Forelimb muscle (tissue), 1 donor: ENCODE results near the gene KIF3C. TPM values are rescaled to one million over a fixed set of nuclear protein-coding genes. Genes with fewer than 3 reads are reported as not detected.
"Not testable (repeated sequence)": the region's sequence is repeated elsewhere in the genome, so short reads cannot be mapped to it uniquely, and the experiment has no call there.

Source experiments
- DNase-seq: peaks from one replicate; pipeline ENCODE4 v3.0.0-alpha.2; 2013; ENCODE audit warnings: low read depth
- polyA plus RNA-seq: library from polyadenylated mRNA; unstranded; fragments of 120-200 nt; gene quantifications from one replicate; pipeline ENCODE4 v1.2.1, GENCODE V29; 2013; ENCODE audit not compliant: insufficient read length

The KIF3C gene
- polyA plus RNA-seq, 1 donor, result 8.3 TPM

DNA sequence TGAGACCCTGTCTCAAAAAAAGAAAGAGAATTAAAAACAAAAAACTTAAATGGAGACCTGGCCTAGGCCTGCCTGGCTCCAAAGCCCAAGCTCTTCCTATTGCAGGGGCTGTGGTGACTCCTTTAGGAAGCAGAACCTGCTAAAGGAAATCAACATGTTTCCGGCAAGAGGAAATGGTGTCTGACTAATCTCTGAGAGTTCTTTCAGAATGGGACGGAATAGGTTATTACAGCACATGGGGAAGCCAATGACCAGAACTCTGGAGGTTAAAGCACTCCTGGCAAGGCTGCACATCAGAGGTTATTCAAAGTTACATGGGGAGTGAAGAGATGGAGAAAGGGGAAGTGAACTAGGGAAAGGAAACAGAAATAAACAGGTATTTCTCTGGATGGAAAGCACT is 21.4 kb downstream of the KIF3C start:
- no peak for DNase-seq

DNA sequence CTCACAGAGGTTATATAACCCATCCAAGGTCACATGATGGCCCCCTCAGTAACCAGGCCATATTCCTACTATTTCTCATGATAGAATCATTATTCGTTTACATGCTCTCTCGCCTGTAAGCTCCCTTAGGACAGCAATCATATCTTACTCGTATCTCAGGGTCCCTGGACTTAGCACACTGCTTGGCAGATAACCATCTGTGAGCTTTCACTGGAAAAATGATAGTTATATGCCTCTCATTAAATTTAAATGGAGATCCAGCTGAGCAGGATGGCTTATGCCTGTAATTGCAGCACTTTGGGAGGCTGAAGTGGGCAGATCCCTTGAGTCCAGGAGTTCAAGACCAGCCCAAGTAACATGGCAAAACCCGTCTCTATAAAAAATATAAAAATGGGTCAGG is 21.9 kb downstream of the KIF3C start:
- DNase-seq, result no peak

DNA sequence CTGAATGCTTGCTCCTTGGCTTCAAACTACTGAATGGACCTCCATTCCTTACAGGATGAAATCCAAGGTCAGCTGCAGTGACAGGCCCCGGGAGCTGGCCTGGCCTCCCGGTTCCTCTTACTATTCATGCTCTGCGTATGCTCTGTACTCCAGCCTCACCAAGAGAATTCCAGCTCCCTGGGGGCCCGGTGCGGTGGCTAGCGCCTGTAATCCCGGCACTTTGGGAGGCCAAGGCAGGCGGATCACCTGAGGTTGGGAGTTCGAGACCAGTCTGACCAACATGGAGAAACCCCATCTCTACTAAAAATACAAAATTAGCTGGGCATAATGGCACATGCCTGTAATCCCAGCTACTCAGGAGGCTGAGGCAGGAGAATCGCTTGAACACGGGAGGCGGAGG is 23.7 kb downstream of the KIF3C start:
- not testable (repeated sequence) for DNase-seq

DNA sequence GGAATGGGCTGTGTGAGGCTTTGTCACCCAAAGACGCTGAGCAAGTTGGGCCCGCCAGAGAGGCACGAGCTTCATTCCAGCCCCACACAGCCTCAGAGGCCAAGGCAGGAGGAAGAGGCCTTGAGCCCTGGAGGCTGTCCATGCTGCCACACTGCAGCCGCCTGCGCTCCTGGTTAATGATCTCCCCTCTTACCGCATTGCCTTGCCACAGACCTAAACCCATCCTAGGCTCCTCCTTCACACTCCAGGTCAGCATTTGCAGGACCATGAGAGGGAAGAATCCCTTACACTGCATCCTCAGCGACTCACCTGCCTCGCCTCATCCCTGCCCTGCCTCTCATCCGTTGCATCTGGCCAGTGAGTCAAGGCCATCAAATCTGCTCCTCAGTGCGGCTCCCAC is 24.6 kb downstream of the KIF3C start:
- no peak for DNase-seq

DNA sequence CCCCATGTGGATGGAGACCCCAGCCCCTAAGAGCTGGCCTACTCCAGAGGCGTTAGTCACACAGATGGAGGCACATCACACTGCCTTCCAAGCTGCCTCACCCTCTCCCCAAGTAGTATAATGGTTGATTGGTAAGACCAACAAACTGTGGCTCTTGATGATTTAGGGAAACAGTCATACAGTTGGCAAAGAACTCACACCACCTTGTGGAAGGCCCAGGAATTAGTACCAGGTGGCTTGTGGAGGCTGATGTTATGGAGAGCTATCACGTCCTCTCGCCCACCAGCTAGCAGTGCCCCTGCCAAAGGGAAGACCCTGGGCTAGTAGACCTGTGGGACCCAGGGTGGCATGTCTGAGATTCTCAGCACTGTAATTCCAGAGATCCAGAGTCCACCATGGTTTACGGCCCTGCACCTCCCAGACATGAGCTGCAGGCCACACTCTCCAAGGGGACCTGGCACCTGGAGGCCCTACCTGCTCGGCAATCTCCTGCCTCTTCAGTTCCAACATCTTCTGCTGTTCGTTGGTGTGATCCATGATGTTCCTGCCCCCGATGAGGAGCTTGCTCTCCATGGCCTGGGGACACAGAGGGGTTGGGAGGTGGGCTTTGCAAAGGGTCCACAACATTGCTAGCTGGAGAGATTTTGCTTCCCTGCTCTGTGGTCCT is 26.3 kb downstream of the KIF3C start:
- DNase-seq, result no peak

DNA sequence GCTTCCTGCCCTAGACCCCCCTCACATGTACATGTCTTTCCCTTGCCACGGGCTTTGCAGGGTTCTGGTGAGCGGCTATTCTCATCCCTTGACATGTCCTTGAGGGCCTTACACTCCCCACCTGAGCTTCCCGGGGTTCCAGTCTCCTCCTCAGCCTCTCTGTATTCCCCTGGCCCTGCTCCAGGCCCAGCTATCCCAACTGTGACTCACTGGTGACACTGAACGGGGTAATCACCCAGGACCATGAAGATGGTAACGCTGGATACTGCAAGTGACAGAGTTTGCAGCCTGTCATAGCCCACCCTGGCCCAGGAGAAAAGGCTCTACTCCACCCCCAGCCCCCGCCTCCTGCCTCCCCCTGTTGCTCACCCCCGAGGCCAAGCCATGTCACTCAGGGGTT is 27.3 kb downstream of the KIF3C start:
- DNase-seq, result no peak

DNA sequence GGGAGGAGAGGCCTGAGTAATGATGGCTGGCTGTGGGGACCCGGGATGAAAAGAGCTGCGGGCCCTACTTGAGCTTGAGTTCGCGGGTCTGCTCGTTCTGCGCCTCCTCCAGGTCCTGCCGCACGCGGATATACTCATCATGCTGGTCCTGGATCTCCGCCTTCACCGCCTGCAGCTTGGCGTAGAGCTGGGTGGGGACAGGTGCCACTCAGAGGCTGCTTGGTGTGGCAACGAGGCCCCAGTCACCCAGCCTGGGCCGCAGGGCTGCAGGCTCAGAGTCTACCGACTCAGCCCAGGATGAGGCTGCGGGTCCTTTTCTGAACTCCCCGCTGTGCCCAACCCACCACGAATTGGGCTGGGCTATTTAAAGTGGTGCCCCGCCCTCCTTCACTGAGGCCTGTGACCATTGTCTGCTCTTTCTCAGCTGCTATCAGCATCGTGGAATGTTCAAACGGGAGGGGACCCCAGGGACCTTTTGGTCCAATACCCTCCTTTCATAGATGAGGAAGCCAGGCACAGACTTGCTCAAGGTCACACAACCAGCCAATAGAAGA is 28.0 kb downstream of the KIF3C start:
- no peak for DNase-seq

DNA sequence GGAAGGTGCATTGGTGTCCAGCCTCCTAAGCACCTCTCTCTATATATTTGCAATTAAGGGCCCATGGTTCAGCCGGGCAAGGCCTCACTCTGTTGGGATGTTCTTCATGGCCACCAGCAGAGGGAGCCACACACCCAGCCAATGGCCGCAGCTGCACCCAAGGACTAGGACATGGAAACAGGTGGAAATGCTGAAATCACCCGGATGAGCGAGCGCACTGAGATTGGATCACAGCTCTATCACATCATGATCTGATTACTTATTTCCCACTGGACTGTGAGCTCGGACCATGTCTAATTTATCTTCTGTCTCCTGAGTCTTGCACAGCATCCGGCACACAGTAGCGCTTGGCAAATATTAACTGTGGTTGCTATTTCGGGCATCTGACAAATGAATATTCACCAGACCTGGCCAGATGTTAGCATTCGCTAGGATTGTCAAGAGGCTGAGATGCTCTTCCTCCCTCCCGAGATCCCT is 31.2 kb downstream of the KIF3C start:
- DNase-seq, result peak; percentile 36

DNA sequence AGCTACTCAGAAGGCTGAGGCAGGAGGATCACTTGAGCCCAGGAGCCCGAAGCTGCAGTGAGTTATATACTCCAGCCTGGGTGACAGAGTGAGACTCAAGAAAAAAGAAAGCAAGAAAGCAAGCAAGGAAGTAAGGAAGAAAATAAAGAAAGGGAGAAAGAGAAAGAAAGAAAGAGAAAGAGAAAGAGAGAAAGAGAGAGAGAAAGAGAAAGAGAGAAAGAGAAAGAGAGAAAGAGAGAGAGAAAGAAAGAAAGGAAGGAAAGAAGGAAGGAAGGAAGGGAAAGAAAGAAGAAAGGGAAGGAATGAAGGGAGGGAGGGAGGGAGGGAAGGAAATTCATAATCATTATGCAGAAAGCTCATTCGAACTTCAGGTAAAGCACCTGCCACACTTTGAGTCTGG is 33.9 kb downstream of the KIF3C start:
- DNase-seq, result no peak

DNA sequence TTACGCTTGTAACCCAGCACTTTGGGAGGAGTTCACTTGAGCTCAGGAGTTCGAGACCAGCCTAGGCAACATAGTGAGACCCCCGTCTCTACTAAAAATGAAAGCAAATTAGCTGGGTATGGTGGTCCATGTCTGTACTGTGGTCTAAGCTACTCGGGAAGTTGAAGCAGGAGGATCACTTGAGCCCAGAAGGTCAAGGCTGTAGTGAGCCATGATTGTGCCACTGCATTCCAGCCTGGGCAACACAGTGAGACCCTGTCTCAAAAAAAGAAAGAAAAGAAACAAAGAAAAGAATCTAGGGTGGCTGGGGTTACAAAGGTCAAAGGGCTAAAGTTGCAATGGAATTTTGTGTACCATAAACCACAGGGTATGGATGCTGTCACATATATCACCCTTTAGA is 41.3 kb downstream of the KIF3C start:
- no peak for DNase-seq

DNA sequence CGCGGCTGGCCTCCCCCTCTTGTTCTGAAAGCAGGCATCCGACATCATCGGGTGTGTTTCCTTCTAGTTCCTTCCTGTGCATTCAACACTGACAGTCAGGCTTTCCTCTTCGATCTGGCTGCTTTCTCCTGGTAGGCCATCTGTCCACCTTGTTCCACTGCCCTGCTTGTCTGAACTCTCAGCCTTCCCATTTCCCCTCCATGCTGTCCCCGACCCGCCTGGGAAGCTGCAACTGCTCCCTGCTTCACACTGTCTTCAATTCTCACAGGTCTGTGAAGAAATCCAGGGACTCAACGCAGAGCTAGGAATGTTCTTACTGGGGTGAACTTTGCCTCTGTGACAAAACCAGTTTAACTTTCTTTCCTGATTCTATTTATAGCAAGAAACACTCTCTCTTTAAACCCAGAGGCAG is 43.0 kb downstream of the KIF3C start:
- no peak for DNase-seq

DNA sequence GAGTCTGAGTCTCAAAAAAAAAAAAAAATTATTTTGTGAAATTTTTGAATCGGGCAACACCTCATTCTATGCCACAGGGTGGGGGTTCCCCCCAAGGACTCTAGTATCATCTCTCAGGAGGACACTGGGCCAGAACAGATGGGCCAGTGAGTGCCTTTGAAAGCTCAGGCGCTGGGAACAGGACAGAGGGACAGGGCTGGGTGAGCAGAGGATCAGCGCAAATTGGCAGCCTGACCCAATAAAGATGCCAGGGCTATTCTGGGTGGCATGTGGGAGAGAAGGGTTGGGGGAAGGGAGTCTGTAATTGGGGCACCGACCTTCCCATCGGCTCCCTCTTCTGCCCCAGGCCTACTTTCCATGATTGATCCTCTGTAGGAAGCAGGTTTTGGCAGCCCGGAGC is 44.0 kb downstream of the KIF3C start:
- no peak for DNase-seq

DNA sequence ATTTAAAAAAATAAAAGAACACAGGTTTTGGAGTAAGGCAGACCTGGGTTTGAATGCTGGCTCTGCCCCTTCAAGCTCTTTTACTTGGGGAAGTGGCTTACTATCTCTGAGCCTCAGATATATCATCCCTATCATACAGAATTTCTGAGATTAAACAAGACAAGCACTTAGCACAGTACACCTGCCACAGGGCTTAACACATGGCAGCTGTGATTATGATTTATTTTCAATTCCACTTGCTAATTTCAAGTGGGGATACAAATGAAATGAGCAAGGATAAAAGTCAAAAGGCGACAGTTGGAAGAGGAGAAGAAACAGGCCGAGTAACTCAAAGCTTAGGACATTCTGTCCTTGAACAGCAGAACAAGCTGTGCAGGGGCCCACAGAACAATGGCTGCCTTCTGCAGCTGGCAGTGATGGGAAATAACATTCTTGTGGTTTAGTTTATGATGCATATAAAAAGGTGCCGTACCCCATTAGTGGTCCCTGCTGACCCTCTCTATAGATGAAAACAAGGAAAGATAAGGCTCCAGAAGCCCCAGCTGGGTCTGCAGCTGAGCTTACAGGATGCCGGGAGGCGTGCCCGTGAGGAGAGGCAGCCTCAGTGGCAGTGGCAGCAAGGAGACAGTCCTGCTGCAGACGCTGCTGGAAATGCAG is 45.3 kb downstream of the KIF3C start:
- DNase-seq, result no peak

DNA sequence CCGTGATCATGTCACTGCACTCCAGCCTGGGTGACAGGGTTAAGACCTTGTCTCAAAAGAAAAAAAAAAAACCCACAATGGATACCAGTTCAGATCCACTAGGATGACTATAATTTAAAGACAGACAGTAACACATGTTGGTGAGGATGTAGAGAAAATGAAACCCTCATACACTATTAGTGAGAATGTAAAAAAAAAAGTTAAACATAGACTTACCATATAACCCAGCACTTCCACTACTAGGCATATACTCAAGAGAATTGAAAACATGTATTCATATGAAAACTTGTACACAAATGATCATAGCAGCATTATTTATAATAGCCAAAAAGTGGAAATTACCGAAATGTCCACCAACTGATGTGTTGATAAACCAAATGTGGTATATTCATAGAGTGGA is 48.7 kb downstream of the KIF3C start:
- DNase-seq, result no peak

DNA sequence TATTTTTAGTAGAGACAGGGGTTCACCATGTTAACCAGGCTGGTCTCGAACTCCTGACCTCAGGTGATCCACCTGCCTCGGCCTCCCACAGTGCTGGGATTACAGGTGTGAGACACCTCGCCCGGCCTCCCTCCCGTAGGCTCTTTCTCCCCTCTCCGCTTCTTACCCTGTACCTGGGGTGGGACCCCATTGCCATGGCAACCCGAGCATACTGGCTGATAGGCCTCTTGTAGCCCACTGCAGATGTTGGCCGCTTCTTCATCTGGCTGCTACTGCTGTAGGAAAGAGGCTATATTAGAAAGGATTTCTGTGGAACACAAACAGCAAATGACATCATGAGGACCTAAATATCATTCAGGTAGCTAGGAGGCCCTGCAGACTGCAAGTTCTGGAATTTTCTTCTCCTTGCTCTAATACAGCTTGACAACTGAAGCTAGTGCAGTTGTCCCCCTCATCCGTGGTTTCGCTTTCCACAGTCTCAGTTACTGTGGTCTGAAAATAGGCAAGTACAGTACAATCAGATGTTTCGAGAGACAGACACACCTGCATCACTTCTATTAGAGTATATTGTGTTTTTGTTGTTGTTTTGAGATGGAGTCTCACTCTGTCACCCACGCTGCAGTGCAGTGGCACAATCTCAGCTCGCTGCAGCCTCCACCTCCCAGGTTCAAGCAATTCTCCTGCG is 52.4 kb downstream of the KIF3C start:
- no peak for DNase-seq

DNA sequence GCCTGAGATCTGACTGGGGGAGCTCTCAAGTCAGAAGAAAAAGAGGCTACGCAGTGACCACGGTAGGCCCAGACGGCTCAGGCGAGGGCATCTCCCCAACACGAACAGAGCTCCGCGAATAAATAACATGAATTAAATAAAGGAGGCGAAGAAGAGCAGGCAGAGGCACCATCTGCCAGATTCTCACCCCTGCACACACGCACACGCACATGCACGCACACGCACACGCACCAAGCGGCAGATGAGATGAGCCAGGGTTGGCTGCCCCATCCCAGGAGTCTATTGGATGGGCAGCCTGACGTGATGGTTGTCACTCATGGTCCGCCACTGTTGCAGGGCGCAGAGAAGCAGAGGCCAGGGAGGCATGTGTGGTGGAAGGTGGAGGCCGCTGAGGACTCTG is 53.6 kb downstream of the KIF3C start:
- no peak for DNase-seq

DNA sequence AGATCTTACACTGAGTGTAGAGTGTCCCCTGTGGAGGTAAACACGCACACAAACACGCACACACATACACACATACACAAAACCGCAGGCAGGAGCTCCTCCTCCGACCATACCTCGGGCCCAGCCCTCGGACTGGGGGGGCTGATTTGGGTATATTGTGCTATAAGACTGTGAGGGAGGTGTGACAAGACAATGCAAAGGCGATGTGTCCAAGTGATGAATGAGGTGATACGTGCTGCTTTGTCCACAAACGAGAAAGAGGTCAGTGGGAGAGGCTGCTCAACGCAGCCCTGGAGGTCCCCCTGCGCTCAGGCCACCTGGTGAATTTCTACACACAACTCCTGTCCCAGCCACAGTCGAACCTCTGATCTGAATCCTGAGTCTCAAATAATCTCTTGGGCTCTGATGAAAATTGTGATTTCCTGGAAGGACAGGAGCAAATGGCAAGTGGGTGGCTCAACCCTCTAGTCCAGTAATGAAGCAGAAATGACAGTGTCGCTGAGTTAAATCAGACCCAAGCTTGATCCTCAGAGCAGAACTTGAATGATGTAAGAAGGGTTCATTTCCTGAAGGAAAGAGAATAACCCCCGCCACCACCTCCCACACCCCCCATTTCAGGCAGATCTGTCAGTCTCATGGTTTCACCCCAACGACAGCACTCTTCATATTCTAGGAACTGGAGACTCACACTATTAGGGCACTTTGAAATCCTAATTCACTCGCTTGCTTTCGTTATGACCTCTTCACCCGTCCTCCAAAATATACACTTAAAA is 55.1 kb downstream of the KIF3C start:
- no peak for DNase-seq

DNA sequence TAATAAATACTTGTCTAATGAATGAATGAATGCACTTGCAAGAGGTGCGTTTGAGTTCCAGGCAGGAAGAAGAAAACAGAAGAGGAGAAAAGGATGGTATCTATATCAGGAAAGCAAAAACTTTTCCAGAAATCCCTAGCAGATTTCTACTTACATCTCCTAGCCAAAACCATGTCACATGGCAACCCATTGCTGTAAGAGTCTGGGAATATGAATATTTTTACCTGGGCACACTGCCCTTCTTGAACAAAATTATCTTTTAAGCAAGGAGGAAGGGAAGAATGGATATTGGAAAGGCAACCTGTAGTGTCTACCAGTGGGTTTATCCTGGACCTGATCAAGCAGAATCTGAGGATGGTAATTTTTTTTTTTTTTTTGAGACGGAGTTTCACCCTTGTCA is 59.8 kb downstream of the KIF3C start:
- no peak for DNase-seq

DNA sequence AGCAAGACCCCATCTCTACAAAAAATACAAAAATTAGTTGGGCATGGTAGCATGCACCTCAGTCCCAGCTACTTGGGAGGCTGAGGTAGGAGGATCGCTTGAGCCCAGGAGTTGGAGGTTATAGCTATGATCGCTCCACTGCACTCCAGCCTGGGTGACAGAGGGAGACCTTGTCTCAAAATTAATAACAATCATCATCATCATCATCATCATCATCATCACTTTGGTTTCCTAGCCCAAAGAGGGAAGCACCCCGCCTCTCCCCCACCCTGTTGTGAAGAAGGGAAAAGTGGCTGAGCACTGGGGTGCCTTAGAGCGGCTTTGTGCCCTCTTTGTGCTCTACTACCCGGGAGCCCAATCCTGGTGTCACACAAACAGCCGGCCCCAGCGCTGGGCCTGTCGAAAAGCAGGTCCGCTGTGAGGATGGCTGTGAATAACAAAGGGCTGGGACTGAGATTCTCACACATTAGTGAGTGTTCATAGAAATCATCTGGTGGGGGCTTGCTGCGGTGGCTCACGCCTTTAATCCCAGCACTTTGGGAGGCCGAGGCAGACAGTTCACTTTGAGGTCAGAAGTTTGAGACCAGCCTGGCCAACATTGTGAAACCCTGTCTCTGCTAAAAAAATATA is 61.4 kb downstream of the KIF3C start:
- no peak for DNase-seq

DNA sequence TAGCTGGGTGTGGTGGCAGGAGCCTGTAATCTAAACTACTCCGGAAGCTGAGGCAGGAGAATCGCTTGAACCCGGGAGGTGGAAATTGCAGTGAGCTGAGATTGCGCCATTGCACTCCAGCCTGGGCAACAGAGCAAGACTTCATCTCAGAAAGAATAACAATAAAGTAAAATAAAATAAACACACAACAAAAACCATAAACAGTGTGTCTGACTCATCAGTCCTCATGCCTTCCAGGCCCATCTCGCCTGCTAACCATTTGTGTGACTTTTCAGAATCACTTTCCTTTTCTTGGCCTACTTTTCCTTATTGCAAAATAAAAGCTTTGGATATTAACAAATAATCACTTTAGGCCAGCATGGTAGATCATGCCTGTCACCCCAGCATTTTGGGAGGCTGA is 62.0 kb downstream of the KIF3C start:
- DNase-seq, result no peak

DNA sequence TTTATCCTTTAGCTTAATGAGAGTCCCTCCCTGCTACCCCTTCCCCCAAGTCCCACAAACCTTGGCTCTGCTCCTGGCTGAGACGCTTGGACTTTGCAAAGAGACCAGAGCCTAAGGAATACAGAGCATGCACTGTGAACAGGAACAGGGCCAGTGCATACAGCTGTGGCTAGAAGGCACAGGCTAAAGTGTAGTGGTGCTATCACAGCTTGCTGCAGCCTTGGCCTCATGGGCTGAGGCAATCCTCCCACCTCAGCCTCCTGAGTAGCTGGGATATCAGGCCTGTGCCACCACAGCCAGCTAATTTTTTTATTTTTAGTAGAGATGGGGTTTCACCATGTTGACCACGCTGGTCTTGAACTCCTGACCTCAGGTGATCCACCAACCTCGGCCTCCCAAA is 64.5 kb downstream of the KIF3C start:
- DNase-seq, result no peak

DNA sequence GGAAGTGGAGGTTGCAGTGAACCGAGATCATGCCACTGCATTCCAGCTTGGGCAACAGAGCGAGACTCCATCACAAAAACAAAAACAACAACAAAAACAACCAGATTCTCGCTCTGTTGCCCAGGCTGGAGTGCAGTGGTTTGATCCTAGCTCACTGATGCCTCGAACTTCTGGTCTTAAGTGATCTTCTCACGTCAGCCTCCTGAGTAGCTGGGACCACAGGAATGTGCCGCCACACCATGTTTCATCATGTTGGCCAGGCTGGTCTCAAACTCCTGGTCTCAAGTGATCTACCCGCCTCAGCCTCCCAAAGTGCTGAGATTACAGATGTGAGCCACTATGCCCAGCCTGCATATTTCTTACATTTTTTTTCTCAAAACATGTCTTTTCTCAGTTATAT is 64.9 kb downstream of the KIF3C start:
- DNase-seq, result not testable (repeated sequence)
